Activated CD4-positive, alpha-beta T cell treated with anti-CD3 and anti-CD28 coated beads, Interleukin-2, Interleukin-6, amounts not matched to agents 100 ng/mL and 50 ng/mL, durations not matched to agents 16 hours and 8 hours (primary cell): ENCODE results near the gene GSN.

Experiments used
- DNase-seq: peaks from one replicate; pipeline ENCODE4 v3.0.0-alpha.2; 2020

GSN gene

GRCh38 chr9:121274851-121275250 lies 6.9 kb downstream of the GSN start:
- DNase-seq: no peak

GRCh38 chr9:121275781-121276658 lies 8.1 kb downstream of the GSN start:
- no peak for DNase-seq

DNA sequence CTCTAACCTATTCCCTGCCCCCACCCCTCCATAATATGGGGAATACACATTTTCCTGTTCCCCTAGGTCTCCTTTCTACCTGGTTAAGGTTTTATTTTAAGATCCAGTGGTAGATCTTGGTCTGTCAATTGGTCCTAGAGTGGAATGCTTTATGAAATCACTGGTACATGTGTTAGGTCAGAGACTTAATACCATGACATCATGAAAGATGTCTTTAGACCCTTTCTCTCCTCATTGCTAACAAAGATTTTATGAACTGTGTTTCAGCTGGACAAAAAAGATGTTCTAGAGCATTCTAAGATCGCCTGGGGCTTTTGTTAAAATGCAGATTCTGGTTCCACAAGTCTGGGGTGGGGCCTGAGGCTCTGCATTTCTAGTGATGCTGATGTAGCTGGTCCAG lies 9.1 kb downstream of the GSN start:
- no peak for DNase-seq

DNA sequence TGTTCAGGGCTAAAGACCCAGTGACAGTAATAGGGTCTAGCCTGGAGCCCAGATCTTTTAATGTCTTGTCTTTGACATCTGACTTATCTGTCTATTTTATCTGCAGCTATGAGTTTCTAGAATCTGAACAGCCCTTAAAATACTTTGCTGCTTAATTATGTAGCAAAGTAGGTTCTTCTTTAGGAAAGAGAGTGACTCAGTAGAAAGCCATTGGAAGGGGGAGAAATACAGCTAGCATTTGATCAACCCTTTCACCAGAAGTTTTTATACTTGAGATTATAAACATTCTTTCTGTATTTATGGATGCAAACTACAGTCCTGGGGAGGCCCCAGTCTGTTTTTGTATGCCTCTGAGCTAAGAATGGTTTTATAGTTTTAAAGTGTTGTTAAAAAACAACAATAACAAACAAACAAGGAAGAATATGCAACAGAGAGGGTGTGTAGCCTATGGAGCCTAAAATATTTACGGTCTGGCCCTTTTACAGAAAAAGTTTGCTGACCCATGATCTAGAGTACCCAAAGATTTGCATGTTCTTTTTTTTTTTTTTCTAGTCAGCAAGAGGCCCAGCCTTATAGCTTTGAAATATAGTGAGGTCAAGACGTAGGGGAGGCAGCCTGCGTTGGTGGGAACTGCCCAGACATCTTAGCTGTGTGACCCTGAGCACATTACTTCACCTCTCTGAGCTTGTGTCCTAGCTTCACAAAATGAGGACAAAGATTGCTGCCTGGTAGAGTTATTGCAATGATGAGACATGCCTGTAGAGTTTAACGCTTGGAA lies 9.7 kb downstream of the GSN start:
- DNase-seq: no peak

DNA sequence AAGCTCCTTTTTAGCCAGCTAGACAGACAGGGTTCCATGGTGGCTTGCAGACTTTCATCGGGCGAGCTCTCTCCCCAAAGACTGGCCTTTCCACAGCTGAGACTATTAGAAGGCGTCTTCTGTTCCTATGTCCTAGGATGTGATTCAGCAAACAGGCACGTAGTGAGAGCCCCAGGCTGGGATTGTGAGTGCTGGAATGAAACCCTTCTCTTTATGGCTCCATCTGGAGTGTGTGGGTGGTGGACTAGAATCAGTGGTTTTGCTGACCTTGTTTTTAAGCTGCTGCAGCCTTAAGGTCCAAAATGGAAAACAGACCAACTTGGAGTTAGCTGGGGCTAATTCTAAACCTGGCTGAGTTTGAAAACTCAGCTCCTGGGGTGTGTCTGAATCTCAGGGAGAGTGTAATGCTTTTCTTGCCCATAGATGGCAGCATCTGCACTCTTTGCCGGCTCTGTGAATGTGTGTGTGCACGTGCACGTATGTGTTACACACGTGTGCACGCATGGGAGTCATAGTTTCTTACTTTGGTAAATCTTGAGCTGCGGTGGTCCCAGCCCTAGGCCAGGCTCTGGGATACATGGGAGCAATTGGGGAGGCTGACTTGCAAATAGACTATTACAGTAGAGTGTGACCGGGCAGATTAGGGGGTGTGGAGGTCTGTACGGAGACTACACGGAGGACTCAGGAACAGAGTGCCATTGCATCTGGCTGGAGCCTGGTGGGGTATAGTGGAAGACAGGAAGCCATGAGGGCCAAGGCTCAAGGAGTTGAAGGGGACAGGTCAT lies 10.7 kb downstream of the GSN start:
- DNase-seq: peak; percentile 64

DNA sequence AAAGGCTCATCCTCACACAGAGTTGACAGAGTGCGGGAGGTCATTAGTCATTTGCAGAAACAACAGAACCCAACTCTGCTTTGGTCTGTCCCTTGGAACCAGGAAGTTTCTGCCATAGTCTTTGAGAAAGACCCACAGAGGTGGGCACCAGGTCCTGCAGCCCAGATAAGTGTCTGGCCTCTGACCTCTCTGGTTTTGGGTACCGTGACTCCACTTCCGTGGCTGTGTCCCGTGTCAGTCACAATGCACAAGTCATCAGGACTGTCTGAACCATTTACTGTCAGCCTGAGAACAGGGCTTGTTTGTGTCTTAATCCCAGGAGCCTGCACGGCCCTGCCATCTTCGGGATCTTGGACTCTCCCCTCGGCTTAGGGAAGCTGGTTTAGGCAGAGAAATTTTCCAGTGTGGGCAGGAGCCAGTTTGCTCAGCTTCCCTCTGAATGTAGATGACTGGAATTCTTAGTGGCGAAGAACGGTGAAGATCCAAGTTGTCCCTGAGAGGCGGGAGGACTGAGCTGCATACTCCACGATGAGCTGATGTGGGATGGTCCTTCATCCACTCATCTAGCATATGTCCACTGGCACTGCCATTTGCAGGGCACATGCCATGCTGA lies 11.9 kb downstream of the GSN start:
- DNase-seq: no peak

DNA sequence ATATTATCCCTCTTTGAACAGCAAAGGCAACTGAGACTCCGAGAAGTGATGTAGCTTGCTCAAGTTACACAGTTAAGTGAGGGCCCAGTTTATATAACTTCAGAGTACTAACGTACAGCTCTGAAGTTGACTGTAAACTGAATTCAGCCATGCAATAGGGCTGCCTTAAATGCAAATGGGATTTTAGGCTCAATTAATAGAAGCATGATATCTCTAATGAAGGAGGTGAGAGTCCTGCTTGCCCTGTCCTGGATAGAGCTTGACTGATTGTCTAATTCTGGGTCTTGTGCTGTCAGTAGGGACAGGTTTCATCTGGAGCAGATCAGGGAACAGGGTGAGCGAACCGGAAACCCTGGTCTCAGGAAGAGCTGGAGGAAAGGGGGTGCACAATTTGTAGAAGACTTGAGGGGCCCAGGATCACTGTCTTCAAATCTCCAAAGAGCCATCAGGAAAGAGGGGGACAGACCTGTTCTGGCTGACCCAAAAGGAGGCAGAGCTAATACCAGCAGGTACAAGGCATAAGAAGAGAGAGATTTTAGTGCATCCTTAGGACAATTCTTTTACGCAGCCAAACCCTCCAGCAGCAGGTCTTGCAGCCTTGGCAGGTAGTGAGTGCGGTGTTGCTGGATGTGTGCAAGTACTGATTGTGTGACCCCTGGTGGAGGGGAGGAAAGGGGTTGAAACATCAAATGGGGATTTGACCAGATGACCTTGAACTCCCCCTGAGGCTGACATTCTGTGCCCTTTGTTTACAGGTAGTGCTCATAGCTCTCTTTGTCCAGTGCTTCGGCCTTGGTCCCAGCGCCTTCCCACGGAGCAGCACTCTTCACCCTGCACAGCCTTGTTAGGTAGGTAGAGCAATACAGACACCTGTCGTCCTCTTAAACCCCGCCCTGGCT lies 13.0 kb downstream of the GSN start:
- DNase-seq: no peak

DNA sequence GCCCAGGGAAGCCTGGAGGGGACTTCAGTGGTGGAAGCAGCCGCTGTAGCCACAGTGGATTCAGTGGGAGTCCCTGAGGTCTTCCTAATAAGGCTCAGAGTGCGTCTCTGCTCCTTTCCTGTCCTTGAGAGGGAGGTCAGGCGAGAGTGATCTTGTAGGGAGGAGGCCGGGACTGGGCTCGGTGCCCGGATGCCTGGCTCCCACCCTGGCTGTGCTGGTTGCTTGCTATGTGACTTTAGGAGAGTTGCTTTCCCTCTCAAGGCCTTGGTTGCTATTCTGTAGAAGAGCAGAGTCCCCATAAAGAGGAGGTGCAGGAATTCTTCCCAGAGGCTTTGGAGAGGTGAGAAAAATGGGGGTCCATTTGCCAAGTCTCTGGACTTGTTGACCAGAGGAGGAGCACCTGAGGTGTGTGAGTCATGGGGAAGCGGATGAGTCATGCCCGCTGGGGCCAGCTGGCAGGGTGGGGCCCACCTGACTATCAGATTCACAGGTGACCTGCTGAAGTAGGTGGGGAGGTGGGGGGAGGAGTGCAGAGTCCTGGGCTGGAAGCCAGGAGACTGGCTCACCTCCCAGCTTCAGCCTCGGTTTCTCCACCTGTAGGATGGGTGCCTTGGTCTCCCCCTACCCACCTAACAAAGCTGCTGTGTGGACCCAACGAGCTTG lies 13.8 kb downstream of the GSN start:
- no peak for DNase-seq

- no peak for DNase-seq
These were observed 14.5 kb downstream of the GSN start for GRCh38 chr9:121282277-121283079.

- no peak for DNase-seq
These were observed 15.1 kb downstream of the GSN start for GRCh38 chr9:121283080-121283398.

DNA sequence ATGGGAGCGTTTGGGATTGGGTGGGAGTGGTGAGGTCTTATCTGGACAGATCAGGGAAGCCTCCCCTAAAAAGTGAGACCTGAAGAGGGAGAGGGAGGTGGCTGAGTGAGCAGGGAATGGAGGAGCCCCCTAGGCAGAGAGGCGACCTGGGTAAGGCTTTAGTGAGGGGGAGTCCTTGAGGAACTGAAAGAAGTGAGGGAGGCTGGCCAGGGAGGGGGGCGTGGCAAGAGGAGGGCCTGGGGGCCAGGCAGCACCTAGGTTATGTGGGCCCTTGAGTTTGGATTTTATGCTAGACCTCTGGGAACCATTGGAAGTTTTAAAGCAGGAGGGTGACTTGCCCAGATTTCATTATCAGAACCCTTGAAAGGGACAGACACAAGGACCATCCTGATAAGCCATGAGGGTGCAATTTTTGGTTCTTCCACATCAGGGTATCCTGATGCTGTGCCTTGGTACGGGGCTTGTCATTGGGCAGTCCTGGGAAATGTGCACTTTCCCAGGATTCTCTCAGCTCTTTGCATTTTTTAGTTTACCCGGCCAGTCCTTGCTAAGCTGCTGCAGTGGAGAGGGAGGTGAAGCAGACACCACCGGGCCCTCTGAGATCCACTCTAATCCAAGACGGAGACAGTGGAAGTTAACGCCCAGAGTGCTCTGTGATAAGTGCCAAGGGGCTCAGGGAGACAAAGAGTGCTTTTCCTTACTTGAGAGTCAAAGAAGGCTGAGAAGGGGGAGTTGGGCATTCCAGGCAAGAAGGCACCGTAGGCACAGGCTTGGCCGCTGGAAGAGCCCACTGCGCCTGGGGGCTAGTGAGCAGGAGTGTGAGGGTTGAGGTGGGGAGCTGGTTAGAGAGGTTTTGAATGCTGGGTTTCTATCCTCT lies 16.1 kb downstream of the GSN start:
- no peak for DNase-seq

GRCh38 chr9:121284733-121285451 lies 16.9 kb downstream of the GSN start:
- DNase-seq: no peak

DNA sequence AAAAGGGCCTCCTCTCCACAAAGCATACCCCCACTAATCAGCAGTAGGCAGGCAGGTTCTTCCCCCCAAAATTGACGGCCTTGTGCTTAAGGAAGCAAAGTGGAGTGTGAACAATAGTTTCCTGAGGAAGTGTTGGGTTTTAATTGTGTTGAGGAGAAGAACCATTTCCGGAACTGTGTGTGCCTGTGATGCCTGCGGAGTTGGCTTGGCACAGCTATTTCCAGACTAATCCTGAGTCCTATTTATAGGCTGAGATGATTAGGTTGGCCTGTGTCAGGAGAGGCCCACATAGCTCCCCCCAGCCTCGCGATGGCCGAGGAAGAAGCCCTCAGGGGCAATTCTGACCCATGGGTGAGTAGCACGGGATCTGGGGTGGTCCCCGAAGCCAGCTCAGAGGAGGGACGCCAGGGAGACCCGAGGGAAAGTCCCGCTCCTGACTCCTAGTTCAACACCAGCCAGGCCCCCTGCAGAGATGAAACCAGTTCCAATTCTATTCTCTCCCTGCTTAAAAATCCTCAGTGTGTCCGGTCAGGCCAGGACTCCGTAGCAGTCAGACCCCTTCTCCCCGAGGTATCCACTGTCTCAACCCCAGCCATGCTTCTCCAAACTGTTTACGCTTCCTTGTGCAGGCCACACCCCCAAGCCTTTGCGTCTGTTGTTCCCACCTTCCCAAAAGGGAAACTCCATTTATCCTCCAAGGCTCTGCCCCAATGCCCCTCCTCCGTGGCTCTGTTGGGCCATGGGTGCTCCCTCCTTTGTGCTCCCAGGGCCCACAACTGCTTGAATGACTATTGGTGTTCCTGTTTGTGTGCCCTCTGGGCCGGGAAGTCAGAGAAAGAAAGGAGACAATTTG lies 18.1 kb downstream of the GSN start:
- no peak for DNase-seq

- DNase-seq: no peak
These were observed 18.7 kb downstream of the GSN start for GRCh38 chr9:121286688-121286972.

GRCh38 chr9:121286973-121287741 lies 19.2 kb downstream of the GSN start:
- no peak for DNase-seq

- no peak for DNase-seq
These were observed 20.7 kb downstream of the GSN start for GRCh38 chr9:121288673-121289025.

GRCh38 chr9:121289026-121289771 lies 21.2 kb downstream of the GSN start:
- no peak for DNase-seq
